ENCODE data around the gene KAT2B. TPM values are rescaled to one million over a fixed set of nuclear protein-coding genes. Genes with fewer than 3 reads are reported as not detected.
A peak's percentile ranks its signal among the peaks of the same experiment; 100 is the strongest.

The KAT2B gene
- total RNA-seq, 2 experiments from 2014 or later: 112 to 120 TPM

GRCh38 chr3:20161714-20162113 lies 121.5 kb downstream of the KAT2B start:
- Mint-ChIP-seq H3K27ac (no peak overlapping the region), H3K4me1 (ENCODE audit: low read depth) (peaks cover 21% of the 10 kb centered on the region), H3K9me3 (ENCODE audit: insufficient read depth) (no peaks in the 10 kb centered on the region), H3K4me3 (no peak overlapping the region), H3K36me3 (ENCODE audit: low read depth) (peaks cover 74% of the 10 kb centered on the region), H3K27me3 (ENCODE audit: low read depth) (no peaks in the 10 kb centered on the region)
- DNase-seq (no peak), ATAC-seq (no peak)
- ChIA-PET POLR2A (interaction anchor here (1.0 kb wide), 1 partner anchor 24 kb away, joined by 3 read pairs; the partner anchor contains the start of gene SGO1), CTCF (interaction anchor here (0.6 to 1.8 kb wide), 3 partner anchors 10 kb away, joined by 3 to 4 read pairs (median 3); no protein-coding TSS in a partner anchor)

- Mint-ChIP-seq H3K9me3 (ENCODE audit: insufficient read depth) (no peaks in the 10 kb centered on the region), H3K27ac (peak overlapping the region; percentile 14), H3K36me3 (ENCODE audit: low read depth) (peaks cover 59% of the 10 kb centered on the region), H3K4me3 (no peak overlapping the region), H3K4me1 (ENCODE audit: low read depth) (no peaks in the 10 kb centered on the region), H3K27me3 (ENCODE audit: low read depth) (no peaks in the 10 kb centered on the region)
- DNase-seq (no peak), ATAC-seq (no peak)
- CTCF ChIA-PET: no interaction called here
- POLR2A ChIA-PET: no interaction called here
Observed at GRCh38 chr3:20173844-20174410, 133.7 kb downstream of the KAT2B start.

GRCh38 chr3:20181276-20181675 lies 141.0 kb downstream of the KAT2B start:
- CTCF ChIA-PET: no interaction called here
- Mint-ChIP-seq H3K4me3 (no peak overlapping the region), H3K27me3 (ENCODE audit: low read depth) (no peaks in the 10 kb centered on the region), H3K27ac (no peak overlapping the region), H3K36me3 (ENCODE audit: low read depth) (peaks cover 62% of the 10 kb centered on the region), H3K9me3 (ENCODE audit: insufficient read depth) (no peaks in the 10 kb centered on the region), H3K4me1 (ENCODE audit: low read depth) (peaks cover 31% of the 10 kb centered on the region)
- no peak for ATAC-seq
- POLR2A ChIA-PET: no interaction called here
- no peak for DNase-seq

GRCh38 chr3:20182206-20182605 lies 142.0 kb downstream of the KAT2B start:
- H3K27ac Mint-ChIP-seq: no peak overlapping the region
- no peaks in the 10 kb centered on the region for H3K27me3 Mint-ChIP-seq (ENCODE audit: low read depth)
- H3K4me1 Mint-ChIP-seq (ENCODE audit: low read depth): peaks cover 31% of the 10 kb centered on the region
- no peaks in the 10 kb centered on the region for H3K9me3 Mint-ChIP-seq (ENCODE audit: insufficient read depth)
- no peak for ATAC-seq
- POLR2A ChIA-PET: no interaction called here
- no peak for DNase-seq
- CTCF ChIA-PET: no interaction called here
- H3K36me3 Mint-ChIP-seq (ENCODE audit: low read depth): peaks cover 57% of the 10 kb centered on the region
- no peak overlapping the region for H3K4me3 Mint-ChIP-seq

- no peak overlapping the region for H3K4me3 Mint-ChIP-seq
- H3K4me1 Mint-ChIP-seq (ENCODE audit: low read depth): peaks cover 25% of the 10 kb centered on the region
- H3K9me3 Mint-ChIP-seq (ENCODE audit: insufficient read depth): no peaks in the 10 kb centered on the region
- peak; percentile 59 for DNase-seq
- no peak overlapping the region for H3K27ac Mint-ChIP-seq
- peak; percentile 20 for ATAC-seq
- CTCF ChIA-PET: interaction anchor here (0.8 to 2.6 kb wide), 4 partner anchors 9 to 299 kb away, joined by 3 to 6 read pairs (median 4); no protein-coding TSS in a partner anchor
- peaks cover 33% of the 10 kb centered on the region for H3K36me3 Mint-ChIP-seq (ENCODE audit: low read depth)
- POLR2A ChIA-PET: interaction anchor here (0.5 to 4.2 kb wide), 17 partner anchors 13 to 248 kb away, joined by 3 to 48 read pairs (median 3); partner anchors contain the start of genes KAT2B and RAB5A
- H3K27me3 Mint-ChIP-seq (ENCODE audit: low read depth): no peaks in the 10 kb centered on the region
Observed at GRCh38 chr3:20185331-20185678, 145.1 kb downstream of the KAT2B start.

- no peaks in the 10 kb centered on the region for H3K9me3 Mint-ChIP-seq (ENCODE audit: insufficient read depth)
- no peak within 1 kb of the TSS for H3K4me3 Mint-ChIP-seq
- H3K27ac Mint-ChIP-seq: no peak within 1 kb of the TSS
- DNase-seq: peak; percentile 100
- peak; percentile 94 for ATAC-seq
- ChIA-PET CTCF (interaction anchor here (0.7 to 2.6 kb wide), 11 partner anchors 9 to 301 kb away, joined by 3 to 6 read pairs (median 3); partner anchors contain the start of gene KAT2B), POLR2A (interaction anchor here (0.5 to 4.2 kb wide), 20 partner anchors 13 to 249 kb away, joined by 3 to 48 read pairs (median 3); partner anchors contain the start of genes KAT2B and RAB5A)
- H3K27me3 Mint-ChIP-seq (ENCODE audit: low read depth): no peaks in the 10 kb centered on the region
- peaks cover 24% of the 10 kb centered on the region for H3K4me1 Mint-ChIP-seq (ENCODE audit: low read depth)
- peaks cover 28% of the 10 kb centered on the region for H3K36me3 Mint-ChIP-seq (ENCODE audit: low read depth)
Observed at GRCh38 chr3:20185679-20186599, 145.7 kb downstream of the KAT2B start, which contains the start of gene SGO1. SGO1 (minus strand) TSS chr3:20186206; CDS start chr3:20184027, 2,179 bp downstream.

- Mint-ChIP-seq H3K27ac (no peak overlapping the region), H3K4me1 (ENCODE audit: low read depth) (peaks cover 24% of the 10 kb centered on the region), H3K27me3 (ENCODE audit: low read depth) (no peaks in the 10 kb centered on the region), H3K4me3 (no peak overlapping the region), H3K9me3 (ENCODE audit: insufficient read depth) (no peaks in the 10 kb centered on the region), H3K36me3 (ENCODE audit: low read depth) (peaks cover 22% of the 10 kb centered on the region)
- ATAC-seq: peak; percentile 0
- ChIA-PET CTCF (interaction anchor here (0.7 to 2.1 kb wide), 10 partner anchors 10 to 302 kb away, joined by 3 to 4 read pairs (median 3); partner anchors contain the start of gene KAT2B), POLR2A (interaction anchor here (0.7 to 4.2 kb wide), 10 partner anchors 12 to 249 kb away, joined by 3 to 48 read pairs (median 4); partner anchors contain the start of genes KAT2B and RAB5A)
- DNase-seq: no peak
Observed at GRCh38 chr3:20186600-20187004, 146.4 kb downstream of the KAT2B start.

GRCh38 chr3:20190991-20191390 lies 150.7 kb downstream of the KAT2B start:
- DNase-seq (no peak), ATAC-seq (no peak)
- CTCF ChIA-PET: interaction anchor here (0.7 kb wide), 1 partner anchor 1756 kb away, joined by 3 read pairs; no protein-coding TSS in a partner anchor
- POLR2A ChIA-PET: no interaction called here
- H3K4me3 Mint-ChIP-seq: no peak overlapping the region
- no peaks in the 10 kb centered on the region for H3K27me3 Mint-ChIP-seq (ENCODE audit: low read depth)
- no peaks in the 10 kb centered on the region for H3K9me3 Mint-ChIP-seq (ENCODE audit: insufficient read depth)
- no peak overlapping the region for H3K27ac Mint-ChIP-seq
- H3K4me1 Mint-ChIP-seq (ENCODE audit: low read depth): peaks cover 3% of the 10 kb centered on the region
- no peaks in the 10 kb centered on the region for H3K36me3 Mint-ChIP-seq (ENCODE audit: low read depth)

- ATAC-seq: no peak
- no peaks in the 10 kb centered on the region for H3K9me3 Mint-ChIP-seq (ENCODE audit: insufficient read depth)
- H3K27me3 Mint-ChIP-seq (ENCODE audit: low read depth): no peaks in the 10 kb centered on the region
- peaks cover 8% of the 10 kb centered on the region for H3K4me1 Mint-ChIP-seq (ENCODE audit: low read depth)
- no peak overlapping the region for H3K4me3 Mint-ChIP-seq
- H3K36me3 Mint-ChIP-seq (ENCODE audit: low read depth): no peaks in the 10 kb centered on the region
- POLR2A ChIA-PET: no interaction called here
- CTCF ChIA-PET: no interaction called here
- no peak for DNase-seq
- no peak overlapping the region for H3K27ac Mint-ChIP-seq
Observed at GRCh38 chr3:20194793-20195460, 154.7 kb downstream of the KAT2B start.

- DNase-seq (no peak), ATAC-seq (no peak)
- Mint-ChIP-seq H3K27me3 (ENCODE audit: low read depth) (peaks cover 2% of the 10 kb centered on the region), H3K27ac (no peak overlapping the region), H3K4me3 (no peak overlapping the region), H3K36me3 (ENCODE audit: low read depth) (no peaks in the 10 kb centered on the region), H3K9me3 (ENCODE audit: insufficient read depth) (no peaks in the 10 kb centered on the region), H3K4me1 (ENCODE audit: low read depth) (peaks cover 8% of the 10 kb centered on the region)
- ChIA-PET POLR2A (interaction anchor here (1.2 kb wide), 1 partner anchor 12 kb away, joined by 3 read pairs; the partner anchor contains the start of gene SGO1), CTCF (interaction anchor here (1.2 kb wide), 2 partner anchors 12 to 93 kb away, joined by 3 read pairs; partner anchors contain the start of gene SGO1)
Observed at GRCh38 chr3:20197775-20198174, 157.5 kb downstream of the KAT2B start.

GRCh38 chr3:20201143-20201542 lies 160.9 kb downstream of the KAT2B start:
- DNase-seq (no peak), ATAC-seq (no peak)
- Mint-ChIP-seq H3K4me3 (no peak overlapping the region), H3K36me3 (ENCODE audit: low read depth) (no peaks in the 10 kb centered on the region), H3K27ac (no peak overlapping the region), H3K4me1 (ENCODE audit: low read depth) (peaks cover 8% of the 10 kb centered on the region), H3K27me3 (ENCODE audit: low read depth) (peaks cover 5% of the 10 kb centered on the region), H3K9me3 (ENCODE audit: insufficient read depth) (no peaks in the 10 kb centered on the region)
- ChIA-PET POLR2A (no interaction called here), CTCF (interaction anchor here (1.6 kb wide), 1 partner anchor 15 kb away, joined by 3 read pairs; the partner anchor contains the start of gene SGO1)
